ENCODE measurements around the gene UBAP1L. TPM values are rescaled to one million over a fixed set of nuclear protein-coding genes. Genes with fewer than 3 reads are reported as not detected.
"Not testable (repeated sequence)": the region's sequence is repeated elsewhere in the genome, so short reads cannot be mapped to it uniquely, and the experiment has no call there.

Gene UBAP1L
- total RNA-seq, 1 experiment from 2014 or later, result 0.59 TPM

- peak overlapping the region; percentile 35; the same call in 1 of the 2 replicates for H3K27ac ChIP-seq
- H3K4me1 ChIP-seq, result peaks cover 45% of the 10 kb centered on the region
- no peaks in the 10 kb centered on the region for H3K36me3 ChIP-seq
- no peaks in the 10 kb centered on the region for H3K9me3 ChIP-seq (replicated peaks)
- DNase-seq, result peak; percentile 80
- H3K4me3 ChIP-seq, result no peak overlapping the region
- H3K27me3 ChIP-seq, result no peaks in the 10 kb centered on the region
Observed at GRCh38 chr15:65083262-65083701, 31.7 kb downstream of the UBAP1L start.

GRCh38 chr15:65082303-65082953, 32.6 kb downstream of the UBAP1L start:
- DNase-seq, result peak; percentile 37 to 61
- peak overlapping the region; percentile 5; the same call in 1 of the 2 replicates for H3K27ac ChIP-seq
- H3K4me1 ChIP-seq, result peaks cover 36% of the 10 kb centered on the region
- no peaks in the 10 kb centered on the region for H3K9me3 ChIP-seq (replicated peaks)
- H3K27me3 ChIP-seq, result no peaks in the 10 kb centered on the region
- no peak overlapping the region for H3K4me3 ChIP-seq
- no peaks in the 10 kb centered on the region for H3K36me3 ChIP-seq

GRCh38 chr15:65081758-65082157, 33.2 kb downstream of the UBAP1L start:
- H3K9me3 ChIP-seq (replicated peaks), result no peaks in the 10 kb centered on the region
- H3K27ac ChIP-seq, result no peak overlapping the region
- H3K36me3 ChIP-seq, result no peaks in the 10 kb centered on the region
- no peak overlapping the region for H3K4me3 ChIP-seq
- peaks cover 32% of the 10 kb centered on the region for H3K4me1 ChIP-seq
- no peak for DNase-seq
- no peaks in the 10 kb centered on the region for H3K27me3 ChIP-seq

GRCh38 chr15:65081270-65081669, 33.7 kb downstream of the UBAP1L start:
- Histone ChIP-seq H3K4me3 (no peak overlapping the region), H3K36me3 (no peaks in the 10 kb centered on the region), H3K9me3 (replicated peaks) (no peaks in the 10 kb centered on the region), H3K27me3 (no peaks in the 10 kb centered on the region), H3K4me1 (peaks cover 32% of the 10 kb centered on the region), H3K27ac (no peak overlapping the region)
- DNase-seq, result no peak

- Histone ChIP-seq H3K27me3 (no peaks in the 10 kb centered on the region), H3K4me3 (no peak overlapping the region), H3K36me3 (no peaks in the 10 kb centered on the region), H3K9me3 (replicated peaks) (no peaks in the 10 kb centered on the region), H3K4me1 (peaks cover 32% of the 10 kb centered on the region), H3K27ac (no peak overlapping the region)
- no peak for DNase-seq
Observed at GRCh38 chr15:65079580-65079979, 35.4 kb downstream of the UBAP1L start.

- no peaks in the 10 kb centered on the region for H3K27me3 ChIP-seq
- no peak overlapping the region for H3K4me3 ChIP-seq
- H3K9me3 ChIP-seq (replicated peaks), result no peaks in the 10 kb centered on the region
- DNase-seq, result no peak
- no peaks in the 10 kb centered on the region for H3K36me3 ChIP-seq
- H3K4me1 ChIP-seq, result peaks cover 15% of the 10 kb centered on the region
- no peak overlapping the region for H3K27ac ChIP-seq
Observed at GRCh38 chr15:65077981-65078352, 37.0 kb downstream of the UBAP1L start.

GRCh38 chr15:65077291-65077980, 37.6 kb downstream of the UBAP1L start:
- Histone ChIP-seq H3K36me3 (no peaks in the 10 kb centered on the region), H3K27ac (no peak overlapping the region), H3K27me3 (no peaks in the 10 kb centered on the region), H3K4me1 (peaks cover 10% of the 10 kb centered on the region; the same call in 1 of the 2 replicates), H3K4me3 (no peak overlapping the region), H3K9me3 (replicated peaks) (no peaks in the 10 kb centered on the region)
- no peak for DNase-seq

- Histone ChIP-seq H3K27ac (no peak within 1 kb of the TSS), H3K4me3 (no peak within 1 kb of the TSS), H3K36me3 (no peaks in the 10 kb centered on the region), H3K4me1 (peaks cover 3% of the 10 kb centered on the region; the same call in 1 of the 2 replicates), H3K27me3 (no peaks in the 10 kb centered on the region), H3K9me3 (replicated peaks) (no peaks in the 10 kb centered on the region)
- DNase-seq, result no peak
Observed at GRCh38 chr15:65076486-65077290, 38.3 kb downstream of the UBAP1L start, which contains the start of gene KBTBD13. KBTBD13 (plus strand) TSS chr15:65076746; CDS start chr15:65076816, 70 bp downstream.

- not testable (repeated sequence) for H3K27ac ChIP-seq; H3K9me3 ChIP-seq (replicated peaks); H3K4me1 ChIP-seq; H3K4me3 ChIP-seq; H3K36me3 ChIP-seq; DNase-seq; H3K27me3 ChIP-seq
Observed at GRCh38 chr15:65075607-65076395, 39.2 kb downstream of the UBAP1L start.

- not testable (repeated sequence) for DNase-seq; H3K9me3 ChIP-seq (replicated peaks)
Observed at GRCh38 chr15:65074946-65075345, 40.1 kb downstream of the UBAP1L start.

GRCh38 chr15:65072617-65073016, 42.4 kb downstream of the UBAP1L start:
- no peak for DNase-seq
- Histone ChIP-seq H3K36me3 (no peaks in the 10 kb centered on the region), H3K4me3 (no peak overlapping the region), H3K4me1 (peaks cover 10% of the 10 kb centered on the region; the same call in 1 of the 2 replicates), H3K27me3 (no peaks in the 10 kb centered on the region), H3K27ac (no peak overlapping the region), H3K9me3 (replicated peaks) (no peaks in the 10 kb centered on the region)

More at GRCh38 chr15:65074946-65075345, 40.1 kb downstream of the UBAP1L start:
- not testable (repeated sequence) for H3K27ac ChIP-seq, H3K27me3 ChIP-seq, H3K36me3 ChIP-seq, H3K4me1 ChIP-seq, H3K4me3 ChIP-seq

- no peak for DNase-seq
- Histone ChIP-seq H3K4me1 (peaks cover 10% of the 10 kb centered on the region; the same call in 1 of the 2 replicates), H3K27ac (no peak overlapping the region), H3K36me3 (no peaks in the 10 kb centered on the region), H3K4me3 (no peak overlapping the region), H3K27me3 (no peaks in the 10 kb centered on the region), H3K9me3 (replicated peaks) (no peaks in the 10 kb centered on the region)
Observed at GRCh38 chr15:65072027-65072426, 43.0 kb downstream of the UBAP1L start.

GRCh38 chr15:65071381-65071811, 43.6 kb downstream of the UBAP1L start:
- H3K4me3 ChIP-seq, result no peak overlapping the region
- no peaks in the 10 kb centered on the region for H3K27me3 ChIP-seq
- peaks cover 10% of the 10 kb centered on the region; the same call in 1 of the 2 replicates for H3K4me1 ChIP-seq
- no peak for DNase-seq
- no peaks in the 10 kb centered on the region for H3K9me3 ChIP-seq (replicated peaks)
- H3K36me3 ChIP-seq, result no peaks in the 10 kb centered on the region
- H3K27ac ChIP-seq, result no peak overlapping the region
